Left lobe of liver (tissue), 2 donors: ENCODE measurements around the gene LIMA1. TPM values are rescaled to one million over a fixed set of nuclear protein-coding genes. Genes with fewer than 3 reads are reported as not detected.

Experiments used
- ATAC-seq: fragments of 200-7000 bp; cut with Tn5 transposase; one replicate; pipeline ENCODE4 v1.9.1; 2020; ENCODE audit warnings: mild to moderate bottlenecking, moderate library complexity
- DNase-seq: peaks from one replicate; pipeline ENCODE4 v3.0.0-alpha.2; 2020; ENCODE audit warnings: low spot score
- total RNA-seq: library from RNA; stranded (reverse); gene quantifications from one replicate; pipeline ENCODE4 v1.2.1, GENCODE V29; 2021
- donor health status: DM: no; HTN: no; CAD: no; lungs with moderate emphysema.
- donor health status: DM: no; HTN: yes; CAD: no.

The LIMA1 gene
- total RNA-seq, 1 donor from 2014 or later, result 8.7 TPM

- DNase-seq, result no peak
- no peak for ATAC-seq
Observed at GRCh38 chr12:50192236-50192635, 91.1 kb downstream of the LIMA1 start.

- ATAC-seq, result no peak
- DNase-seq, result no peak
Observed at GRCh38 chr12:50190859-50191258, 92.5 kb downstream of the LIMA1 start.

GRCh38 chr12:50188875-50189575 is 94.3 kb downstream of the LIMA1 start:
- ATAC-seq (peak; percentile 39), DNase-seq (no peak)

- ATAC-seq (peak; percentile 59), DNase-seq (no peak)
Observed at GRCh38 chr12:50188241-50188781, 95.0 kb downstream of the LIMA1 start.

- ATAC-seq, result no peak
- no peak for DNase-seq
Observed at GRCh38 chr12:50187084-50187900, 96.0 kb downstream of the LIMA1 start.

- ATAC-seq (no peak), DNase-seq (no peak)
Observed at GRCh38 chr12:50186681-50187080, 96.6 kb downstream of the LIMA1 start.

- ATAC-seq (no peak), DNase-seq (no peak)
Observed at GRCh38 chr12:50185970-50186663, 97.2 kb downstream of the LIMA1 start.

- DNase-seq, result no peak
- no peak for ATAC-seq
Observed at GRCh38 chr12:50185301-50185895, 97.9 kb downstream of the LIMA1 start.

GRCh38 chr12:50184261-50184660 is 99.1 kb downstream of the LIMA1 start:
- ATAC-seq, result no peak
- DNase-seq, result no peak

- ATAC-seq, result no peak
- no peak for DNase-seq
Observed at GRCh38 chr12:50182461-50182860, 100.9 kb downstream of the LIMA1 start.

- ATAC-seq, result no peak
- no peak for DNase-seq
Observed at GRCh38 chr12:50181691-50182090, 101.6 kb downstream of the LIMA1 start.

GRCh38 chr12:50175716-50176026 is 107.6 kb downstream of the LIMA1 start:
- DNase-seq, result no peak
- no peak for ATAC-seq

- DNase-seq (no peak), ATAC-seq (peak; percentile 93)
Observed at GRCh38 chr12:50174971-50175715, 108.2 kb downstream of the LIMA1 start.

- DNase-seq (peak; percentile 99), ATAC-seq (peak; percentile 99)
Observed at GRCh38 chr12:50167049-50167828, 116.1 kb downstream of the LIMA1 start, which contains the start of gene CERS5. CERS5 (minus strand) TSS chr12:50167369; CDS start chr12:50167297, 72 bp downstream.

- no peak for ATAC-seq
- no peak for DNase-seq
Observed at GRCh38 chr12:50166799-50167048, 116.6 kb downstream of the LIMA1 start.

GRCh38 chr12:50164963-50165362 is 118.4 kb downstream of the LIMA1 start:
- ATAC-seq (no peak), DNase-seq (no peak)

- DNase-seq (no peak), ATAC-seq (no peak)
Observed at GRCh38 chr12:50162230-50162629, 121.1 kb downstream of the LIMA1 start.

GRCh38 chr12:50160643-50161042 is 122.7 kb downstream of the LIMA1 start:
- no peak for ATAC-seq
- DNase-seq, result no peak

- no peak for ATAC-seq
- DNase-seq, result no peak
Observed at GRCh38 chr12:50157259-50157658, 126.1 kb downstream of the LIMA1 start.

GRCh38 chr12:50156641-50157040 is 126.7 kb downstream of the LIMA1 start:
- no peak for ATAC-seq
- no peak for DNase-seq
